Measurements from ENCODE around the gene TRIM33.
A peak's percentile ranks its signal among the peaks of the same experiment; 100 is the strongest.

The TRIM33 gene

GRCh38 chr1:114347431-114348209 is 163.4 kb downstream of the TRIM33 start:
- peak; percentile 24 for DNase-seq

- DNase-seq, result peak; percentile 99
These were observed 164.4 kb downstream of the TRIM33 start for GRCh38 chr1:114346480-114347029.

GRCh38 chr1:114345930-114346479 is 165.0 kb downstream of the TRIM33 start:
- peak; percentile 77 for DNase-seq

GRCh38 chr1:114344656-114345055 is 166.3 kb downstream of the TRIM33 start:
- no peak for DNase-seq
